Mesenchymal stem cell (in vitro differentiated cells and primary cell): Measurements from ENCODE around the gene ZNF644.

Experiments
- DNase-seq: peaks from one replicate; pipeline ENCODE4 v3.0.0-alpha.2; 2013
- H2AFZ ChIP-seq: one replicate; pipeline ENCODE4 v1.6.1; 2013; ENCODE audit warnings: low read depth, mild to moderate bottlenecking, control low read depth, inconsistent platforms, low read length, moderate library complexity
- H2AK5ac ChIP-seq: 2 replicates; pipeline ENCODE4 v1.6.1; 2013; ENCODE audit warnings: low read length, moderate library complexity, mild to moderate bottlenecking, inconsistent platforms; ENCODE audit not compliant: severe bottlenecking
- H2BK120ac ChIP-seq: one replicate; pipeline ENCODE4 v1.6.1; 2013; ENCODE audit warnings: low read depth, mild to moderate bottlenecking, inconsistent platforms, low read length, moderate library complexity
- H2BK12ac ChIP-seq, 2 experiments: one replicate each; pipeline ENCODE4 v1.6.1; 2013; ENCODE audit warnings: inconsistent platforms in 2 of 2, low read length in 2 of 2, mild to moderate bottlenecking in 2 of 2, moderate library complexity in 2 of 2, control low read depth in 1 of 2
- H2BK15ac ChIP-seq: one replicate; pipeline ENCODE4 v1.6.1; 2013; ENCODE audit warnings: mild to moderate bottlenecking, low read depth, inconsistent platforms; ENCODE audit not compliant: poor library complexity, severe bottlenecking
- H2BK5ac ChIP-seq: 2 replicates; pipeline ENCODE4 v1.6.1; 2013; ENCODE audit warnings: low read depth, mild to moderate bottlenecking, low read length, control low read depth, inconsistent platforms; ENCODE audit not compliant: poor library complexity, severe bottlenecking
- H3K14ac ChIP-seq, 2 experiments: one replicate each; pipeline ENCODE4 v1.6.1; 2013; ENCODE audit warnings: inconsistent platforms in 2 of 2, low read length in 2 of 2, control low read depth in 1 of 2, mild to moderate bottlenecking in 1 of 2, moderate library complexity in 1 of 2
- H3K18ac ChIP-seq, 2 experiments: one replicate each; pipeline ENCODE4 v1.6.1; 2013; ENCODE audit warnings: inconsistent platforms in 2 of 2, low read length in 2 of 2, control low read depth in 1 of 2, low read depth in 1 of 2, mild to moderate bottlenecking in 1 of 2
- H3K23ac ChIP-seq, 2 experiments: one replicate each; pipeline ENCODE4 v1.6.1; 2013; ENCODE audit warnings: inconsistent platforms in 2 of 2, low read length in 2 of 2, mild to moderate bottlenecking in 2 of 2, moderate library complexity in 2 of 2, control low read depth in 1 of 2
- H3K27ac ChIP-seq: 2 replicates; pipeline ENCODE4 v1.5.1; 2013; ENCODE audit warnings: mild to moderate bottlenecking, moderate library complexity, low read length, control low read depth, inconsistent platforms; ENCODE audit not compliant: poor library complexity, severe bottlenecking
- H3K27me3 ChIP-seq, 2 experiments: 2 replicates each; pipeline versions ENCODE4 v1.6.1 to v1.7.0; 2013; ENCODE audit warnings: low read length in 2 of 2, mild to moderate bottlenecking in 2 of 2, moderate library complexity in 2 of 2, control low read depth in 1 of 2, inconsistent platforms in 1 of 2; ENCODE audit not compliant: control insufficient read depth in 1 of 2, insufficient read depth in 1 of 2
- H3K36me3 ChIP-seq, 2 experiments: 2 replicates each; pipeline versions ENCODE4 v1.6.1 to v1.7.0; 2013; ENCODE audit warnings: low read length in 2 of 2, control low read depth in 1 of 2, inconsistent platforms in 1 of 2, low read depth in 1 of 2, mild to moderate bottlenecking in 1 of 2; ENCODE audit not compliant: insufficient read depth in 2 of 2, control insufficient read depth in 1 of 2
- H3K4ac ChIP-seq, 2 experiments: one replicate each; pipeline ENCODE4 v1.6.1; 2013; ENCODE audit warnings: inconsistent platforms in 2 of 2, low read length in 2 of 2, mild to moderate bottlenecking in 2 of 2, moderate library complexity in 2 of 2, control low read depth in 1 of 2, low read depth in 1 of 2
- H3K4me1 ChIP-seq: 2 replicates; pipeline ENCODE4 v1.6.1; 2013; ENCODE audit warnings: low read depth, low read length, control low read depth; ENCODE audit not compliant: control insufficient read depth, insufficient read depth
- H3K4me2 ChIP-seq: 2 replicates; pipeline ENCODE4 v1.6.1; 2013; ENCODE audit warnings: low read length, mild to moderate bottlenecking, inconsistent platforms; ENCODE audit not compliant: poor library complexity, severe bottlenecking
- H3K4me3 ChIP-seq, 2 experiments: 2 replicates each; pipeline versions ENCODE4 v1.5.1 to v1.7.0; 2013; ENCODE audit warnings: low read length in 2 of 2, mild to moderate bottlenecking in 2 of 2, control low read depth in 1 of 2, low read depth in 1 of 2; ENCODE audit not compliant: insufficient read depth in 1 of 2
- H3K79me1 ChIP-seq: replicated peaks from 2 replicates; pipeline ENCODE4 v1.6.1; 2013; ENCODE audit warnings: mild to moderate bottlenecking, control low read depth, low read length, inconsistent platforms; ENCODE audit not compliant: poor library complexity, severe bottlenecking
- H3K9ac ChIP-seq: 2 replicates; pipeline ENCODE4 v1.7.0; 2013; ENCODE audit warnings: mild to moderate bottlenecking, low read length, moderate library complexity
- H3K9me3 ChIP-seq: 2 replicates; pipeline ENCODE4 v1.7.0; 2013; ENCODE audit warnings: mild to moderate bottlenecking, low read length; ENCODE audit not compliant: control insufficient read depth
- H4K8ac ChIP-seq: one replicate; pipeline ENCODE4 v1.6.1; 2013; ENCODE audit warnings: inconsistent platforms, mild to moderate bottlenecking, low read length, moderate library complexity
- H4K91ac ChIP-seq: one replicate; pipeline ENCODE4 v1.6.1; 2013; ENCODE audit warnings: mild to moderate bottlenecking, low read length, inconsistent platforms
- WGBS: methylation state at CpG from one replicate; pipeline ENCODE4 v1.1.7; 2013; ENCODE audit warnings: mixed read lengths; 5-methylcytosine and 5-hydroxymethylcytosine counted together

ZNF644 gene

DNA sequence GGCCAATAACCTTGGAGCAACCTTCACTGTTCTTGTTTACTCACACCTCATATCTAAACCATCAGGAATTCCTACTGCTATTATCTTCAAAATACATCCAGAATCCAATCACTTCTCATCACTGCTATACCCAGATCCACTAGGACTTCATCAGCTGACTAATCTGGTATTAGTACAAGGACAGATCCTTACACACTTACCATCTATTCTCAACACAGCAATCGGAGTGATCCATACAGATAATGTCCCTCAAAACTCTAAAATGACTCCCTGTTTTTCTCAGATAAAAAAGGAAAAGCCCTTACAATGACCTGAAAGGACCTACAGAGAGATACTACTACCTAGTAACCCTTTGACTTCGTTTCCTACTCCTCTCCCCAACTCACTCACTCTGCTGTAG, 70.8 kb downstream of the ZNF644 start:
- Histone ChIP-seq H3K4ac (no peak overlapping the region), H3K27me3 (no peaks in the 10 kb centered on the region), H2AK5ac (no peak overlapping the region), H3K9ac (no peak overlapping the region), H4K8ac (no peak overlapping the region), H3K14ac (no peak overlapping the region), H3K18ac (no peak overlapping the region), H3K36me3 (peaks cover 0 to 14% of the 10 kb centered on the region in 2 experiments), H2BK15ac (no peak overlapping the region), H2AFZ (no peak overlapping the region), H3K23ac (no peak overlapping the region), H3K9me3 (peaks cover under 1% of the 10 kb centered on the region), H2BK12ac (no peak overlapping the region), H3K27ac (no peak overlapping the region), H2BK5ac (no peak overlapping the region), H3K79me1 (peaks cover 8% of the 10 kb centered on the region), H4K91ac (no peak overlapping the region), H3K4me1 (no peaks in the 10 kb centered on the region), H3K4me2 (no peak overlapping the region), H3K4me3 (no peak overlapping the region), H2BK120ac (no peak overlapping the region)
- no peak for DNase-seq
- WGBS = 95% methylated on average over 1 of the region's 2 CpGs

DNA sequence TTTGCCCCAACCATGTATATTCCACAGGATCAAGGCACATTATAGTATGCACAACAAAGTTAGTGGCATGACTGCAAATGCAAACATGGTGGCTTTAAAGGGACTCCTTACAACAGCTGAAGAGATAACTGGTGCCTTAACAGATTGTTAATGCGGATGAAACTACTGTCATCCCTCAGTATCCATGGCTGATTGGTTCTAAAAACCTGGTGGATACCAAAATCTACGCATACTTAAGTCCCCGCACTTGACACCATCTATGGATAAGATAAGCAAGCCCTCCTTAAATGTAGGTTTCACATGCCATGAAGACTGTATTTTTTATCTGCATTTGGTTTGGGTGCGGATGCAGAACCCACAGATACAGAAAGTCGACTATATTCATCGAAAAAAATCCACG, 73.5 kb downstream of the ZNF644 start:
- WGBS = 94% methylated on average over 7 of the region's 7 CpGs
- Histone ChIP-seq H2BK15ac (no peak overlapping the region), H3K14ac (no peak overlapping the region), H4K8ac (no peak overlapping the region), H4K91ac (no peak overlapping the region), H3K9me3 (no peaks in the 10 kb centered on the region), H3K23ac (no peak overlapping the region), H3K27me3 (no peaks in the 10 kb centered on the region), H3K4me1 (no peaks in the 10 kb centered on the region), H3K27ac (no peak overlapping the region), H3K4ac (no peak overlapping the region), H2AK5ac (no peak overlapping the region), H2AFZ (no peak overlapping the region), H2BK12ac (no peak overlapping the region), H3K36me3 (peaks cover 0 to 8% of the 10 kb centered on the region in 2 experiments), H3K79me1 (peaks cover 8% of the 10 kb centered on the region), H3K4me3 (no peak overlapping the region), H2BK5ac (no peak overlapping the region), H3K9ac (no peak overlapping the region), H3K18ac (no peak overlapping the region), H3K4me2 (no peak overlapping the region), H2BK120ac (no peak overlapping the region)
- DNase-seq = no peak

DNA sequence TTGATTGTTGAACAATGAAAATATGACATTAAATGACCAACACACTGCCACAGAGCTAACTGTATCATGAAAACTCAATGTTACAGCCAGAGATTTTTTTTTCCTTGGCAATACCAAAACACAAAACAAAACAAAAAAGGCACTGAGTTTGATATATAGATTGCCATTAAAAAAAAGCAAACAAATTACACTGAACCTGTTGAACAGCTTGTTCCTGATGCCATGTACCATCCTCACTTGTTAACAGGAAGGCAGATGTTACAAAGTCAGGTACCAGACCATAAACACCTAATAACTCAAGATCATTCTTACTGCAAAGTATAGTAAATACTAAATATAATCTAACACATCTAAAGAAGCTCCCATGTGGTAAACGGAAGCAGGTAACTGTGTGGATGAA, 75.2 kb downstream of the ZNF644 start:
- no peak overlapping the region for H2BK5ac ChIP-seq

DNA sequence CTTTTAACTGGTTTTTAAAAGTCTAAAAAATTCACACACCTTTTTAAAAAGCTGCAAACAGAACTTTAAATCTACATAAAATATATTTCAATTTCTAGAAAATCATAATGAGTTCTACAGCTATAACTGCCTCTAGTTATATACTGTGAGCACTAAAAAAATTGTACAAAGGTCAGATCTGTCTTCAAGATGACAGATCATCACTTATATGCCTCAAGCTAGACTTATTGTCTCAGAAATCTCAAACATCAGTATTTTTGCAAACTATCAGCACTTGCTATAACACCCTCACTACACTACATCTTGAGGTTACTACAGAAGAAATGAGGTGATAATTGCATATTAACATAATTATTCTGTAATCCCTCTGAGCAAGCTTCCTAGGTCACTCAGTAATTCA, 76.5 kb downstream of the ZNF644 start:
- H3K27ac ChIP-seq = no peak overlapping the region
- H3K4ac ChIP-seq = no peak overlapping the region
- no peak overlapping the region for H4K8ac ChIP-seq
- no peak overlapping the region for H2AK5ac ChIP-seq
- no peak overlapping the region for H2BK5ac ChIP-seq
- H3K27me3 ChIP-seq = no peaks in the 10 kb centered on the region
- H4K91ac ChIP-seq = no peak overlapping the region
- H3K36me3 ChIP-seq = peaks cover 0 to 23% of the 10 kb centered on the region in 2 experiments
- no peak overlapping the region for H2BK12ac ChIP-seq
- H2BK120ac ChIP-seq = no peak overlapping the region
- peaks cover 5% of the 10 kb centered on the region for H3K79me1 ChIP-seq
- no peaks in the 10 kb centered on the region for H3K9me3 ChIP-seq
- H2BK15ac ChIP-seq = no peak overlapping the region
- no peak overlapping the region for H3K23ac ChIP-seq
- H3K4me3 ChIP-seq = no peak overlapping the region
- H3K4me1 ChIP-seq = no peaks in the 10 kb centered on the region
- no peak overlapping the region for H3K4me2 ChIP-seq
- no peak for DNase-seq
- H3K18ac ChIP-seq = no peak overlapping the region
- no peak overlapping the region for H3K9ac ChIP-seq
- no peak overlapping the region for H2AFZ ChIP-seq
- H3K14ac ChIP-seq = no peak overlapping the region

More for the DNA sequence above, 75.2 kb downstream of the ZNF644 start:
- Histone ChIP-seq H3K79me1 (peaks cover 6% of the 10 kb centered on the region), H3K36me3 (peaks cover 0 to 14% of the 10 kb centered on the region in 2 experiments), H3K9me3 (no peaks in the 10 kb centered on the region), H4K91ac (no peak overlapping the region), H3K9ac (no peak overlapping the region), H3K4ac (no peak overlapping the region), H2BK12ac (no peak overlapping the region), H4K8ac (no peak overlapping the region), H3K27me3 (no peaks in the 10 kb centered on the region), H3K4me3 (no peak overlapping the region), H3K23ac (no peak overlapping the region), H3K18ac (no peak overlapping the region), H3K4me1 (no peaks in the 10 kb centered on the region), H3K27ac (no peak overlapping the region), H2BK120ac (no peak overlapping the region), H2BK15ac (no peak overlapping the region), H2AK5ac (no peak overlapping the region), H3K14ac (no peak overlapping the region), H3K4me2 (no peak overlapping the region), H2AFZ (no peak overlapping the region)
- no CpG with 5 or more reads among the region's 1 CpG for WGBS
- DNase-seq = no peak
